K562 (cell line): Measurements from ENCODE around the gene UBE2L6. TPM values are rescaled to one million over a fixed set of nuclear protein-coding genes. Genes with fewer than 3 reads are reported as not detected.

Experiments used
- BRF1 ChIP-seq: IDR thresholded peaks from 3 replicates; pipeline ENCODE4 v1.6.1; 2011; ENCODE audit warnings: borderline replicate concordance, mild to moderate bottlenecking; ENCODE audit not compliant: insufficient read length; ENCODE audit errors: extremely low read depth
- CBX3 ChIP-seq, 2 experiments: IDR thresholded peaks; 1 replicate in 1 of 2; 2 replicates in 1 of 2; pipeline ENCODE4 v1.6.1; 2012; ENCODE audit warnings: inconsistent platforms in 2 of 2, low read length in 2 of 2, borderline replicate concordance in 1 of 2, control low read depth in 1 of 2
- CSDE1 ChIP-seq, 2 experiments: fragments of 450-650 bp; IDR thresholded peaks; 2 replicates each; pipeline ENCODE4 v1.6.1; 2016; ENCODE audit warnings: mild to moderate bottlenecking in 1 of 2
- CTCF ChIP-seq, 3 experiments: IDR thresholded peaks in 2 of 3; conservative IDR thresholded peaks in 1 of 3; 2 replicates each; pipeline ENCODE4 v1.5.1; 2011 to 2012; ENCODE audit warnings: low read length in 3 of 3, mild to moderate bottlenecking in 3 of 3, control low read depth in 2 of 3, improper control_type of control experiment in 1 of 3, inconsistent platforms in 1 of 3, low read depth in 1 of 3, mixed read lengths in 1 of 3, moderate library complexity in 1 of 3; ENCODE audit not compliant: insufficient read depth in 2 of 3
- EHMT2 ChIP-seq: fragments of 450-650 bp; IDR thresholded peaks from 2 replicates; pipeline ENCODE4 v1.6.1; 2018; ENCODE audit warnings: antibody characterized with exemption
- ELF1 ChIP-seq: fragments of 200-800 bp; sonication (Bioruptor generic); IDR thresholded peaks from 2 replicates; pipeline ENCODE4 v1.6.1; 2016; ENCODE audit warnings: missing genetic modification characterization, missing compliant biosample characterization
- FOS ChIP-seq: IDR thresholded peaks from 3 replicates; pipeline ENCODE4 v1.6.1; 2011; ENCODE audit not compliant: insufficient read length; ENCODE audit errors: extremely low read depth
- KDM4B ChIP-seq, 2 experiments: fragments of 450-650 bp in 1 of 2; sonication (generic) in 1 of 2; IDR thresholded peaks; 2 replicates each; pipeline ENCODE4 v1.6.1; 2016 to 2017; ENCODE audit warnings: borderline replicate concordance in 2 of 2, antibody characterized with exemption in 1 of 2, low read depth in 1 of 2, mild to moderate bottlenecking in 1 of 2
- NBN ChIP-seq: fragments of 450-650 bp; IDR thresholded peaks from 2 replicates; pipeline ENCODE4 v1.6.1; 2016; ENCODE audit warnings: low read depth, mild to moderate bottlenecking
- NR1H2 ChIP-seq: sonication (generic); formaldehyde crosslinking; IDR thresholded peaks from 2 replicates; pipeline ENCODE4 v1.4.0; 2020; ENCODE audit warnings: mild to moderate bottlenecking, missing genetic modification reagents
- PHB2 ChIP-seq: fragments of 450-650 bp; IDR thresholded peaks from 2 replicates; pipeline ENCODE4 v1.6.1; 2017; ENCODE audit warnings: low read depth
- POLR2A ChIP-seq: fragments of 450-650 bp; conservative IDR thresholded peaks from 2 replicates; pipeline ENCODE4 v1.6.1; 2016
- SIN3A ChIP-seq, 2 experiments: fragments of 150-350 bp in 1 of 2; IDR thresholded peaks; 2 replicates each; pipeline ENCODE4 v1.6.1; 2011 to 2016; ENCODE audit warnings: borderline replicate concordance in 2 of 2, low read depth in 2 of 2, low read length in 2 of 2, mild to moderate bottlenecking in 2 of 2, moderate library complexity in 2 of 2; ENCODE audit not compliant: control insufficient read depth in 1 of 2
- SMAD4 ChIP-seq: fragments of 250-450 bp; sonication (Bioruptor Pico); conservative IDR thresholded peaks from 2 replicates; pipeline ENCODE4 v1.8.0; 2021; ENCODE audit warnings: inconsistent platforms, mild to moderate bottlenecking, moderate library complexity
- SNIP1 ChIP-seq: fragments of 450-650 bp; IDR thresholded peaks from 2 replicates; pipeline ENCODE4 v1.7.1; 2017; ENCODE audit warnings: low read depth, mild to moderate bottlenecking
- TAF7 ChIP-seq: fragments of 450-650 bp; IDR thresholded peaks from 2 replicates; pipeline ENCODE4 v1.6.1; 2016; ENCODE audit warnings: missing genetic modification characterization, missing compliant biosample characterization
- TRIM24 ChIP-seq, 2 experiments: fragments of 450-650 bp; IDR thresholded peaks; 2 replicates each; pipeline ENCODE4 v1.6.1; 2016
- ZFX ChIP-seq: sonication (generic); formaldehyde crosslinking; IDR thresholded peaks from 2 replicates; pipeline ENCODE4 v1.8.0; 2022; ENCODE audit warnings: mild to moderate bottlenecking, missing genetic modification reagents, moderate library complexity
- ZNF311 ChIP-seq: fragments of 250-450 bp; sonication (Bioruptor Pico); IDR thresholded peaks from 2 replicates; pipeline ENCODE4 v1.4.0; 2020; ENCODE audit warnings: mild to moderate bottlenecking, moderate library complexity
- ZNF766 ChIP-seq: fragments of 200-800 bp; sonication (Bioruptor generic); conservative IDR thresholded peaks from 2 replicates; pipeline ENCODE4 v1.6.1; 2016; ENCODE audit warnings: missing genetic modification characterization, missing compliant biosample characterization
- polyA plus RNA-seq, 8 experiments: library from polyadenylated mRNA; depleted of rRNA in 4 of 8; stranded (reverse) in 5 of 8; unstranded in 3 of 8; fragments of >200 nt; fragmentation: Nextera tagmentation in 2 of 8; fragmentation: Illumina TruSeq in 1 of 8; extraction: Ambion mirVana in 2 of 8; extraction: Trizol in 1 of 8; gene quantifications; 2 replicates each; pipeline versions ENCODE4 v1.2.1 to v1.2.3, GENCODE V29; 2011 to 2014; ENCODE audit warnings: inconsistent platforms in 1 of 8, missing spikeins in 1 of 8
- total RNA-seq, 7 experiments: library from RNA; depleted of rRNA in 6 of 7; stranded (reverse); fragments of >200 nt in 6 of 7; fragmentation: Illumina TruSeq in 2 of 7; extraction: Trizol in 2 of 7; gene quantifications; 2 replicates each; pipeline versions ENCODE4 v1.2.1 to v1.2.3, GENCODE V29; 2011 to 2021; ENCODE audit warnings: low replicate concordance in 1 of 7
- TF ChIP-seq, protein P1 (sequence below): sonication (generic); formaldehyde crosslinking; IDR thresholded peaks from 2 replicates; pipeline ENCODE4 v1.8.0; 2023; ENCODE audit warnings: missing genetic modification reagents, mild to moderate bottlenecking, borderline replicate concordance

The UBE2L6 gene
- total and polyA plus RNA-seq, 9 of the 15 experiments (the other 6 are each of a cell fraction or from before 2014, with no cell fraction given): 5.9 to 24.9 (median 9.7) TPM

- TF ChIP-seq PHB2: no peak
- peak; percentile 95 for TF ChIP-seq ELF1
- no peak for TF ChIP-seq NR1H2
- no peak for TF ChIP-seq BRF1
- TF ChIP-seq ZNF311 (CRISPR knock-in tag): 0 out of 2 replicates have a peak, but pooled peaks have one; percentile 40
- TF ChIP-seq FOS: no peak
- peak in 1 of 2 experiments; percentile 52; a peak in 2 of 4 replicates for TF ChIP-seq KDM4B (IDR thresholded peaks at IDR 0.05; ENCODE audit: borderline replicate concordance in 2 of 2, low read depth in 1 of 2)
- TF ChIP-seq CTCF (IDR thresholded peaks at IDR 0.05 in 2 of 3, conservative IDR thresholded peaks at IDR 0.05 in 1 of 3; ENCODE audit: insufficient read depth in 2 of 3, low read depth in 1 of 3, low read length in 3 of 3): peak in 2 of 3 experiments; percentile 13 to 39; a peak in 2 of 6 replicates
- TF ChIP-seq, protein P1, sequence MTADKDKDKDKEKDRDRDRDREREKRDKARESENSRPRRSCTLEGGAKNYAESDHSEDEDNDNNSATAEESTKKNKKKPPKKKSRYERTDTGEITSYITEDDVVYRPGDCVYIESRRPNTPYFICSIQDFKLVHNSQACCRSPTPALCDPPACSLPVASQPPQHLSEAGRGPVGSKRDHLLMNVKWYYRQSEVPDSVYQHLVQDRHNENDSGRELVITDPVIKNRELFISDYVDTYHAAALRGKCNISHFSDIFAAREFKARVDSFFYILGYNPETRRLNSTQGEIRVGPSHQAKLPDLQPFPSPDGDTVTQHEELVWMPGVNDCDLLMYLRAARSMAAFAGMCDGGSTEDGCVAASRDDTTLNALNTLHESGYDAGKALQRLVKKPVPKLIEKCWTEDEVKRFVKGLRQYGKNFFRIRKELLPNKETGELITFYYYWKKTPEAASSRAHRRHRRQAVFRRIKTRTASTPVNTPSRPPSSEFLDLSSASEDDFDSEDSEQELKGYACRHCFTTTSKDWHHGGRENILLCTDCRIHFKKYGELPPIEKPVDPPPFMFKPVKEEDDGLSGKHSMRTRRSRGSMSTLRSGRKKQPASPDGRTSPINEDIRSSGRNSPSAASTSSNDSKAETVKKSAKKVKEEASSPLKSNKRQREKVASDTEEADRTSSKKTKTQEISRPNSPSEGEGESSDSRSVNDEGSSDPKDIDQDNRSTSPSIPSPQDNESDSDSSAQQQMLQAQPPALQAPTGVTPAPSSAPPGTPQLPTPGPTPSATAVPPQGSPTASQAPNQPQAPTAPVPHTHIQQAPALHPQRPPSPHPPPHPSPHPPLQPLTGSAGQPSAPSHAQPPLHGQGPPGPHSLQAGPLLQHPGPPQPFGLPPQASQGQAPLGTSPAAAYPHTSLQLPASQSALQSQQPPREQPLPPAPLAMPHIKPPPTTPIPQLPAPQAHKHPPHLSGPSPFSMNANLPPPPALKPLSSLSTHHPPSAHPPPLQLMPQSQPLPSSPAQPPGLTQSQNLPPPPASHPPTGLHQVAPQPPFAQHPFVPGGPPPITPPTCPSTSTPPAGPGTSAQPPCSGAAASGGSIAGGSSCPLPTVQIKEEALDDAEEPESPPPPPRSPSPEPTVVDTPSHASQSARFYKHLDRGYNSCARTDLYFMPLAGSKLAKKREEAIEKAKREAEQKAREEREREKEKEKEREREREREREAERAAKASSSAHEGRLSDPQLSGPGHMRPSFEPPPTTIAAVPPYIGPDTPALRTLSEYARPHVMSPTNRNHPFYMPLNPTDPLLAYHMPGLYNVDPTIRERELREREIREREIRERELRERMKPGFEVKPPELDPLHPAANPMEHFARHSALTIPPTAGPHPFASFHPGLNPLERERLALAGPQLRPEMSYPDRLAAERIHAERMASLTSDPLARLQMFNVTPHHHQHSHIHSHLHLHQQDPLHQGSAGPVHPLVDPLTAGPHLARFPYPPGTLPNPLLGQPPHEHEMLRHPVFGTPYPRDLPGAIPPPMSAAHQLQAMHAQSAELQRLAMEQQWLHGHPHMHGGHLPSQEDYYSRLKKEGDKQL (CRISPR knock-in tag): no peak
- TF ChIP-seq POLR2A: peak; percentile 80
- TF ChIP-seq CBX3 (IDR thresholded peaks at IDR 0.05; ENCODE audit: borderline replicate concordance in 1 of 2, low read length in 2 of 2): 0 out of 3 replicates have a peak, but pooled peaks of 1 of the 2 experiments have one; percentile 14
- TF ChIP-seq CSDE1 (IDR thresholded peaks at IDR 0.05): no peak
- TF ChIP-seq SIN3A (IDR thresholded peaks at IDR 0.05; ENCODE audit: borderline replicate concordance in 2 of 2, control insufficient read depth in 1 of 2, low read depth in 2 of 2, low read length in 2 of 2): peak; percentile 80 to 93; a peak in 3 of 4 replicates
- peak; percentile 99 for TF ChIP-seq SNIP1
- TF ChIP-seq SMAD4 (CRISPR knock-in tag): peak; percentile 79
- no peak for TF ChIP-seq ZNF766 (CRISPR knock-in tag)
- no peak for TF ChIP-seq EHMT2
- TF ChIP-seq ZFX (CRISPR knock-in tag): no peak
- peak; percentile 53 to 61; a peak in 2 of 4 replicates for TF ChIP-seq TRIM24 (IDR thresholded peaks at IDR 0.05)
- TF ChIP-seq NBN: no peak; the same call in 1 of the 2 replicates
- peak; percentile 22; the same call in 1 of the 2 replicates for TF ChIP-seq TAF7 (tag)
These were observed 36.6 kb downstream of the UBE2L6 start, which contains the start of gene TIMM10 (continued) for GRCh38 chr11:57530596-57531507.
